Astrocyte (in vitro differentiated cells and primary cell): ENCODE results near the gene PRAMEF2.
"Not testable (repeated sequence)": the region's sequence is repeated elsewhere in the genome, so short reads cannot be mapped to it uniquely, and the experiment has no call there.

Source experiments
- CTCF ChIP-seq: IDR thresholded peaks from 2 replicates; pipeline ENCODE4 v1.5.1; 2011; ENCODE audit warnings: low read depth, mild to moderate bottlenecking, inconsistent platforms, low read length, moderate library complexity; ENCODE audit not compliant: insufficient read depth
- EZH2 ChIP-seq: IDR thresholded peaks from 2 replicates; pipeline ENCODE4 v1.6.1; 2012; ENCODE audit warnings: mild to moderate bottlenecking, low read length, inconsistent platforms; ENCODE audit not compliant: insufficient read depth

- TF ChIP-seq CTCF, EZH2: not testable (repeated sequence)
Measured at GRCh38 chr1:12863131-12863880, 6.4 kb downstream of the PRAMEF2 start.
